GM10266 (cell line): ENCODE results near the gene RIT2.
"Not testable (repeated sequence)": the region's sequence is repeated elsewhere in the genome, so short reads cannot be mapped to it uniquely, and the experiment has no call there.

Experiments used
- DNase-seq: peaks from one replicate; pipeline ENCODE4 v3.0.0; 2012; ENCODE audit errors: extremely low spot score
- CTCF ChIP-seq: IDR thresholded peaks from 2 replicates; pipeline ENCODE4 v1.5.1; 2012; ENCODE audit warnings: mild to moderate bottlenecking, low read depth; ENCODE audit not compliant: control insufficient read depth, insufficient read depth; ENCODE audit errors: missing control alignments

Gene RIT2

GRCh38 chr18:42745931-42746330 is 369.6 kb downstream of the RIT2 start:
- DNase-seq, result no peak
- TF ChIP-seq CTCF, result no peak

GRCh38 chr18:42745171-42745570 is 370.3 kb downstream of the RIT2 start:
- no peak for TF ChIP-seq CTCF
- no peak for DNase-seq

- TF ChIP-seq CTCF, result no peak
- DNase-seq, result no peak
Measured at GRCh38 chr18:42743373-42744138, 371.9 kb downstream of the RIT2 start.

- no peak for DNase-seq
- TF ChIP-seq CTCF, result no peak
Measured at GRCh38 chr18:42742969-42743368, 372.5 kb downstream of the RIT2 start.

GRCh38 chr18:42742474-42742873 is 373.0 kb downstream of the RIT2 start:
- no peak for DNase-seq
- TF ChIP-seq CTCF, result no peak

- DNase-seq, result not testable (repeated sequence)
Measured at GRCh38 chr18:42741805-42742347, 373.6 kb downstream of the RIT2 start.

- DNase-seq, result not testable (repeated sequence)
Measured at GRCh38 chr18:42741299-42741698, 374.2 kb downstream of the RIT2 start.

- no peak for DNase-seq
- TF ChIP-seq CTCF, result no peak
Measured at GRCh38 chr18:42736074-42736473, 379.4 kb downstream of the RIT2 start.
